H9 (cell line): ENCODE results near the gene MLLT3. TPM values are rescaled to one million over a fixed set of nuclear protein-coding genes. Genes with fewer than 3 reads are reported as not detected.

Experiments
- DNase-seq: peaks from one replicate; pipeline ENCODE4 v3.0.0-alpha.2; 2017
- H2AFZ ChIP-seq: one replicate; pipeline ENCODE4 v1.6.1; 2013; ENCODE audit warnings: mild to moderate bottlenecking, low read length, control low read depth, moderate library complexity
- H2AK5ac ChIP-seq: 2 replicates; pipeline ENCODE4 v1.6.1; 2013; ENCODE audit warnings: low read length, control low read depth, mixed read lengths; ENCODE audit not compliant: insufficient read length
- H2BK120ac ChIP-seq: one replicate; pipeline ENCODE4 v1.6.1; 2013; ENCODE audit warnings: low read depth, mild to moderate bottlenecking, low read length, control low read depth, inconsistent platforms; ENCODE audit not compliant: poor library complexity, severe bottlenecking
- H2BK12ac ChIP-seq: 2 replicates; pipeline ENCODE4 v1.6.1; 2013; ENCODE audit warnings: low read length, control low read depth, mixed read lengths, low read depth; ENCODE audit not compliant: insufficient read length
- H2BK15ac ChIP-seq: 2 replicates; pipeline ENCODE4 v1.6.1; 2013; ENCODE audit warnings: low read depth, low read length, control low read depth
- H2BK20ac ChIP-seq: one replicate; pipeline ENCODE4 v1.6.1; 2013; ENCODE audit warnings: low read depth, mild to moderate bottlenecking, low read length, control low read depth, inconsistent platforms; ENCODE audit not compliant: poor library complexity, severe bottlenecking
- H2BK5ac ChIP-seq: 2 replicates; pipeline ENCODE4 v1.6.1; 2013; ENCODE audit warnings: low read length, control low read depth, mixed read lengths; ENCODE audit not compliant: insufficient read length
- H3K14ac ChIP-seq: 2 replicates; pipeline ENCODE4 v1.6.1; 2013; ENCODE audit warnings: low read length, control low read depth; ENCODE audit not compliant: insufficient read depth
- H3K18ac ChIP-seq: 2 replicates; pipeline ENCODE4 v1.6.1; 2013; ENCODE audit warnings: low read depth, mild to moderate bottlenecking, mixed read lengths, low read length, control low read depth; ENCODE audit not compliant: insufficient read length
- H3K23ac ChIP-seq: 2 replicates; pipeline ENCODE4 v1.6.1; 2013; ENCODE audit warnings: low read length, control low read depth, mixed read lengths, low read depth; ENCODE audit not compliant: insufficient read length
- H3K23me2 ChIP-seq: 2 replicates; pipeline ENCODE4 v1.6.1; 2013; ENCODE audit warnings: low read depth, mild to moderate bottlenecking, mixed read lengths, low read length, control low read depth; ENCODE audit not compliant: insufficient read length, poor library complexity, severe bottlenecking
- H3K27ac ChIP-seq: 2 replicates; pipeline ENCODE4 v1.5.1; 2013; ENCODE audit warnings: low read length, control low read depth, mixed read lengths, low read depth; ENCODE audit not compliant: insufficient read length
- H3K27me3 ChIP-seq: 2 replicates; pipeline ENCODE4 v1.6.1; 2013; ENCODE audit warnings: low read length, control low read depth, inconsistent platforms; ENCODE audit not compliant: insufficient read depth
- H3K4ac ChIP-seq: 2 replicates; pipeline ENCODE4 v1.6.1; 2013; ENCODE audit warnings: low read depth, mild to moderate bottlenecking, control low read depth, inconsistent platforms, low read length, moderate library complexity
- H3K4me1 ChIP-seq: 2 replicates; pipeline ENCODE4 v1.6.1; 2013; ENCODE audit warnings: low read length, control low read depth, inconsistent platforms; ENCODE audit not compliant: insufficient read depth
- H3K4me2 ChIP-seq: 2 replicates; pipeline ENCODE4 v1.6.1; 2013; ENCODE audit warnings: low read length, control low read depth, mixed read lengths; ENCODE audit not compliant: insufficient read length, insufficient read depth
- H3K56ac ChIP-seq: 2 replicates; pipeline ENCODE4 v1.6.1; 2013; ENCODE audit warnings: low read depth, mild to moderate bottlenecking, mixed read lengths, low read length, control low read depth; ENCODE audit not compliant: insufficient read length
- H3K79me1 ChIP-seq: 2 replicates; pipeline ENCODE4 v1.6.1; 2013; ENCODE audit warnings: low read depth, mild to moderate bottlenecking, moderate library complexity, low read length, control low read depth, inconsistent platforms; ENCODE audit not compliant: insufficient read depth, poor library complexity, severe bottlenecking
- H3K79me2 ChIP-seq: 2 replicates; pipeline ENCODE4 v1.6.1; 2013; ENCODE audit warnings: low read length, control low read depth, inconsistent platforms; ENCODE audit not compliant: insufficient read depth
- H3K9ac ChIP-seq: 2 replicates; pipeline ENCODE4 v1.6.1; 2013; ENCODE audit warnings: low read length, control low read depth, mixed read lengths; ENCODE audit not compliant: insufficient read length; ENCODE audit errors: extremely low read depth
- H3K9me3 ChIP-seq: one replicate; pipeline ENCODE4 v1.6.1; 2013; ENCODE audit warnings: low read depth, low read length, inconsistent platforms; ENCODE audit not compliant: control insufficient read depth
- H3T11ph ChIP-seq: one replicate; pipeline ENCODE4 v1.6.1; 2013; ENCODE audit warnings: mild to moderate bottlenecking, low read length, control low read depth, inconsistent platforms
- H4K20me1 ChIP-seq: one replicate; pipeline ENCODE4 v1.6.1; 2013; ENCODE audit not compliant: control insufficient read depth, insufficient read length, insufficient read depth
- H4K5ac ChIP-seq: 2 replicates; pipeline ENCODE4 v1.6.1; 2013; ENCODE audit warnings: low read depth, mild to moderate bottlenecking, mixed read lengths, low read length, control low read depth; ENCODE audit not compliant: insufficient read length
- H4K8ac ChIP-seq: replicated peaks from 2 replicates; pipeline ENCODE4 v1.6.1; 2013; ENCODE audit warnings: low read length, control low read depth, mixed read lengths, low read depth; ENCODE audit not compliant: insufficient read length
- H4K91ac ChIP-seq: 2 replicates; pipeline ENCODE4 v1.6.1; 2013; ENCODE audit warnings: low read depth, mild to moderate bottlenecking, moderate library complexity, mixed read lengths, low read length, control low read depth; ENCODE audit not compliant: insufficient read length
- H3K27ac Mint-ChIP-seq, 3 experiments: 2 replicates in 2 of 3; 3 replicates in 1 of 3; pipeline ENCODE4 v1.8.0; 2020 to 2021; ENCODE audit warnings: mixed read lengths in 3 of 3, mild to moderate bottlenecking in 1 of 3, moderate library complexity in 1 of 3
- H3K27me3 Mint-ChIP-seq: 2 replicates; pipeline ENCODE4 v1.8.0; 2021; ENCODE audit warnings: low read depth, mild to moderate bottlenecking, moderate library complexity, mixed read lengths
- H3K36me3 Mint-ChIP-seq, 3 experiments: 2 replicates in 2 of 3; 3 replicates in 1 of 3; pipeline ENCODE4 v1.8.0; 2020 to 2021; ENCODE audit warnings: low read depth in 3 of 3, mixed read lengths in 3 of 3; ENCODE audit not compliant: insufficient read depth in 1 of 3
- H3K4me1 Mint-ChIP-seq, 2 experiments: 2 replicates each; pipeline ENCODE4 v1.8.0; 2020; ENCODE audit warnings: mixed read lengths in 2 of 2
- H3K4me3 Mint-ChIP-seq, 2 experiments: 2 replicates in 1 of 2; 3 replicates in 1 of 2; pipeline ENCODE4 v1.8.0; 2020 to 2021; ENCODE audit warnings: mild to moderate bottlenecking in 2 of 2, mixed read lengths in 2 of 2, moderate library complexity in 1 of 2
- H3K9me3 Mint-ChIP-seq, 2 experiments: 2 replicates in 1 of 2; 3 replicates in 1 of 2; pipeline ENCODE4 v1.8.0; 2020; ENCODE audit warnings: mild to moderate bottlenecking in 2 of 2, mixed read lengths in 2 of 2, moderate library complexity in 1 of 2
- CTCF ChIP-seq: fragments of 200-600 bp; sonication (generic); conservative IDR thresholded peaks from 3 replicates; pipeline ENCODE4 v1.8.0; 2021; ENCODE audit warnings: antibody characterized with exemption, mild to moderate bottlenecking
- WGBS: extraction: QIAGEN DNeasy Blood & Tissue Kit; methylation state at CpG from one replicate; pipeline ENCODE4 v1.1.7; 2013; ENCODE audit warnings: missing lambda C conversion rate, low lambda C conversion rate, mixed read lengths; ENCODE audit not compliant: insufficient read length; ENCODE audit errors: extremely low coverage; 5-methylcytosine and 5-hydroxymethylcytosine counted together
- total RNA-seq: library from RNA; stranded (reverse); gene quantifications from 2 replicates; pipeline ENCODE4 v1.2.1, GENCODE V29; 2021

Gene MLLT3
- total RNA-seq, 1 experiment from 2014 or later, result 3.9 TPM

- Histone ChIP-seq H3T11ph (no peak overlapping the region), H3K18ac (no peak overlapping the region), H3K23ac (no peak overlapping the region), H2BK15ac (no peak overlapping the region), H2BK12ac (no peak overlapping the region), H3K4me1 (no peaks in the 10 kb centered on the region), H4K91ac (no peak overlapping the region), H3K79me2 (no peaks in the 10 kb centered on the region), H3K56ac (no peak overlapping the region), H3K23me2 (no peaks in the 10 kb centered on the region), H3K27ac (no peak overlapping the region), H3K79me1 (no peaks in the 10 kb centered on the region), H2AFZ (no peak overlapping the region), H2BK20ac (no peak overlapping the region), H3K4me2 (no peak overlapping the region), H3K27me3 (no peaks in the 10 kb centered on the region), H3K4ac (no peak overlapping the region), H4K20me1 (no peaks in the 10 kb centered on the region), H3K14ac (no peak overlapping the region), H4K8ac (no peak overlapping the region), H3K9ac (no peak overlapping the region), H2AK5ac (no peak overlapping the region), H2BK5ac (no peak overlapping the region), H3K9me3 (no peaks in the 10 kb centered on the region), H2BK120ac (no peak overlapping the region), H4K5ac (no peak overlapping the region)
- Mint-ChIP-seq H3K4me1 (peaks cover 0 to 4% of the 10 kb centered on the region in 2 experiments; a peak in 2 of 4 replicates), H3K27me3 (no peaks in the 10 kb centered on the region), H3K27ac (no peak overlapping the region), H3K36me3 (peaks cover 0 to 1% (median 0%) of the 10 kb centered on the region in 3 experiments; a peak in 2 of 7 replicates), H3K4me3 (no peak overlapping the region), H3K9me3 (no peaks in the 10 kb centered on the region)
- DNase-seq, result no peak
- no peak for TF ChIP-seq CTCF
- WGBS, result no CpG with 5 or more reads among the region's 1 CpG
Measured at GRCh38 chr9:20504930-20505329, 117.4 kb downstream of the MLLT3 start.
